Activated CD4-positive, alpha-beta T cell treated with anti-CD3 and anti-CD28 coated beads for 4 hours (primary cell): Measurements from ENCODE around the gene MYG1.
"Not testable (repeated sequence)": the region's sequence is repeated elsewhere in the genome, so short reads cannot be mapped to it uniquely, and the experiment has no call there.

Experiments
- DNase-seq, 2 donors: peaks; one replicate each; pipeline ENCODE4 v3.0.0-alpha.2; 2020

The MYG1 gene

DNA sequence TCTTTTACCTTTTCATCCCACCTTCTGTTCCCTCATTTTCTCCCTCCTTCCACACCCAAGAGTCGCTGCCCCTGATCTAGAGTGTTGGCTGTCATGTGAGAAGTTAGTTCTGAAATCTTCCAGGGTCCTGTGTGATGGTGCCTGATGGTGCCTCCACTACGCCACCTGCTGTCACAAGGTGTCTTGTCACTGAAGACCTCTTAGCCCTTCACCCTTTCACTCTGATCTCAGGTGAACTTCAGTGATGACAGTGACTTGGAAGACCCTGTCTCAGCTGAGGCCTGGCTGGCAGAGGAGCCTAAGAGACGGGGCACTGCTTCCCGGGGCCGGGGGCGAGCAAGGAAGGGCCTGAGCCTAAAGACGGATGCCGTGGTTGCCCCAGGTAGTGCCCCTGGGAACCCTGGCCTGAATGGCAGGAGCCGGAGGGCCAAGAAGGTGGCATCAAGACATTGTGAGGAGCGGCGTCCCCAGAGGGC is 11.7 kb upstream of the MYG1 start:
- DNase-seq = peak; percentile 76 to 79

DNA sequence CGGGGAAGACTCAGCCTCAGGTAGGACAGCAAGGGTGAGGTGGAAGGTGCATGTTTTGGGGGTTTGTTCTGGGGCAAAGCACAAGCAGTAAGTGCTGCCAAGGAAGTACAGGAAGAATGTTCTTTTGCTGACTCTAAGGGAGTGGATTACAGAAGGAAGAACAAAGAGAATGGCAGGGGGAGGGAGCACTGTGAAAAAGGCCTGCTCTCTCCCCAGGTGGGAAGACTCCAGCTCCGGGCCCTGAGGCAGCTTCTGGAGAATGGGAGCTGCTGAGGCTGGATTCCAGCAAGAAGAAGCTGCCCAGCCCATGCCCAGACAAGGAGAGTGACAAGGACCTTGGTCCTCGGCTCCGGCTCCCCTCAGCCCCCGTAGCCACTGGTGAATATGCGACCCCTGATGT is 11.2 kb upstream of the MYG1 start:
- no peak for DNase-seq

DNA sequence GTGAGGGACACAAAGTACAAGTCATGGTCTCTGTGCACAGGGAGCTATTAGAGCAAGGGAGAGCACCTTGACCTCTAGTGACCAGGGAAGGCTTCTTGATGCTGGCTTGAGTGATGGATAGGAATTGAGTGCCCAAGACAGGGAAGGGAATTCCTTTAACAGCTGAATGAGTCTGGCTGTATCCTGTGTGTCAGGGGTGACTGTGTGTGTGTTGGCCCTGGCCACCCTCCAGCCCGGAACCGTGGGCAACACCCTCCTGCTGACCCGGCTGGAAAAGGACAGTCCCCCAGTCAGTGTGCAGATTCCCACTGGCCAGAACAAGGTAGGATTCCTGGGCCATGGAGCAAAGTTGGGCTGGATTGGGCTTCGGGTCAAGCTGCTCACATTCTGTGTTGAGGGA is 9.6 kb upstream of the MYG1 start:
- DNase-seq = no peak

DNA sequence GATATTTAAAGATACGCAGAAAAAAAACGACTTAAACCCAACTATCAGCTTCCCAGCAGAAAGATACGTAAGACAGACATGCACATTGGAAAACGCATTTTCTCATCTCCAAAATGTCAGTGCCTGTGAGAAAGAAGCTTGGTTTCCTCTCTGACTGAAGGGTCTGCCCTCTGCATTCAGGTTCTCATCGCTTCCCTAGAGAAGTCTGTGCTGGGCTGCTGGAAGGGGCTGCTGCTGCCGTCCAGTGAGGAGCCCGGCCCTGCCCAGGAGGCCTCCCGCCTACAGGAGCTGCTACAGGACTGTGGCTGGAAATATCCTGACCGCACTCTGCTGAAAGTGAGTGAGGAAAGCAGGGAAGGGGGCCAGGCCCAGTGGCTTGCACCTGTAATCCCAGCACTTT is 8.8 kb upstream of the MYG1 start:
- no peak for DNase-seq

DNA sequence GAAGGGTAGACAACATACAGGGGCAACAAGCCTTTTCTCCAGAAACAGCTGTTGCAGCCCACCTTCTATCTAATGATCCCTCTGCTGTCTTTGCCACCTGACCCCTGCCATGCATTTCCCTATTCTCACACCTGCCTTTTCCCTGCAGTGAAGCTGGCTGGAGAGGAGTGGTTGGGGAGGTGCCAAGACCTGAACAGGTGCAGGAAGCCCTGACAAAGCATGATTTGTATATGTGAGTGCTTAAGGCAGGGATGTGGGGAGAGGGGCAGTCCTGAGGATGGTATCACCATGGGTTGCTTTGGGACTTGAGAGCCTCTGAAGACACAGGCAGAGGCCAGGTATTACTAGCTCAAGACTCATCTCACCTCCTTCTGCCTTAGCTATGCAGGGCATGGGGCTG is 7.1 kb upstream of the MYG1 start:
- no peak for DNase-seq

DNA sequence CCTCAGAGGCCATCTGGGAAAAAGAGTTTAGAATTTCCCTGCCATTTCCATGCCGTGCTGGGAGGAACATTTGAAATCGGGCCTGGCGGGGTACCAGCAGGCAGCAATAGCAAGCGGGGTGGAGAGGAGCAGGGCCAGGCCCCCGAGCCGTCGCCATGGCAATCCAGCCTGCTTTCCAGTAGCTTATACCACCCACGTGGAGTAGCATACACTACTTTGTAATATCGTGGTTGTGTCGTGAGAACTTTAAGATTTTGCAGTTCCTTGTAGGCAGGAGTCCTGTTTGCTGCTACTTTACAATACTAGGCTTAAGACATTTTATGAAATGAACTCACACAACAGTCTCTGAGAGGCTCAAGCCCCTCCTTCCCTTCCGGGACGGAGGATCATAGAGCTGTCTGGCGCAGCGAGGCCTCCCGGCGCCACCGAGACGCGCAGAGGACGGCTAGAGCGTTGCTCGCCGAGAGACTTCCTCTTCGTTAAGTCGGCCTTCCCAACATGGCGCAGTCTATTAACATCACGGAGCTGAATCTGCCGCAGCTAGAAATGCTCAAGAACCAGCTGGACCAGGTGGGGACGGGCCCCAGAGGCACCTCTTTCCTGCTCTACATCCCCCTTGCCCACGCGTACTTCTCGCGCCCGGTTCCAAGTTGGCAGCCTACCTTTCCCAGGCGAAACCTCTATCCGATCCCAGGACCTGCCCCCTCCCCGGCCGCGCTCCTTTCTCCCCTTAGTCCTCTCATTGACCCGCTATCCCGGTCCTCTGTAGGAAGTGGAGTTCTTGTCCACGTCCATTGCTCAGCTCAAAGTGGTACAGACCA is 4.2 kb upstream of the MYG1 start, which contains the start of gene PFDN5:
TSS of gene PFDN5 (plus strand) at position 473 of the 821 bp plus-strand sequence. CDS start at position 499, 26 bp downstream.
- peak; percentile 80 to 83 for DNase-seq

DNA sequence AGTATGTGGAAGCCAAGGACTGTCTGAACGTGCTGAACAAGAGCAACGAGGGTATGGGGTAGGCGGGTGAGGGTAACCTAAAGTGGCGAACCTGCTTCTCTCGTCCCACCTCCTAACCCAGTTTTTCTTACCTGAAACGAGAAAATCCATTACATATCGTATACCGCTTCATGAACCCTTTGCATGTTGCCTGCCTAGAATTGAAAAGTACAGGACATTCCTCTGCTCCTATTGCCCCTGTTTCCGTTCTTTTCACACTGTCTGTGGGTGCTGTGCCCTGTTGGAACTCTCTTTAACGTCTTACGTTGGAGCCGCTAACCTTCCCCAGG is 3.6 kb upstream of the MYG1 start:
- DNase-seq = no peak

DNA sequence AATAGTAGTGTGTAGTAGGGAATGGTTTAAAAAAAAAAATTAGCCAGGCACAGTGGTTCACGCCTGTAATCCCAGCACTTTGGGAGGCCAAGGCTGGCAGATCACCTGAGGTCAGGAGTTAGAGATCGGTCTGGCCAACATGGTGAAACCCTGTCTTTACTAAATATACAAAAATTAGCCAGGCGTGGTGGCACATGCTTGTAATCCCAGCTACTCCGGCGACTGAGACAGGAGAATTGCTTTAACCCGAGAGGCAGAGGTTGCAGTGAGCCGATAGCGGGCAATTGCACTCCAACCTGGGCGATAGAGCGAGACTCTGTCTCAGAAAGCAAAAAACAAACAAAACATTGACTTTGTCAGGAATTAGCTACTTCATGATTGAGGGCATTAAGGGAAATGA is 2.4 kb upstream of the MYG1 start:
- not testable (repeated sequence) for DNase-seq

DNA sequence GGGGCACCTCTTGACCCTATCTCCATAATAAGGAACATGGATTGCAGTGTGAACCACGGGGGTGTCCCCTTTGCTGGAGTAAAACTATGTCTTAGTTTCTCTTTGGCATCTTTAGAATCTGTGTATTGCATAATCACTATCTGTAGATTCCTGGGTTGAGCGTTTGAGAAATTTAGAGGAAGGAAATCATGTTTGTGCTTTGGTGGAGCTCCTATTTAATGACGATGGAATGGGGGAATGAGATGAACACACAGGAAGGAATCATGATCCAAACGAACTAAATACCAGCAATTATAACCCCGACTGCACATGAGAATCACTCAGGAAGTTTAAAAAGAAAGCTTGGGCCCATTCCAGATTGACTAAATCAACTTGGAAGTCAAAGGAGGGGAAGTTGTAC is 1.3 kb upstream of the MYG1 start:
- DNase-seq = no peak

DNA sequence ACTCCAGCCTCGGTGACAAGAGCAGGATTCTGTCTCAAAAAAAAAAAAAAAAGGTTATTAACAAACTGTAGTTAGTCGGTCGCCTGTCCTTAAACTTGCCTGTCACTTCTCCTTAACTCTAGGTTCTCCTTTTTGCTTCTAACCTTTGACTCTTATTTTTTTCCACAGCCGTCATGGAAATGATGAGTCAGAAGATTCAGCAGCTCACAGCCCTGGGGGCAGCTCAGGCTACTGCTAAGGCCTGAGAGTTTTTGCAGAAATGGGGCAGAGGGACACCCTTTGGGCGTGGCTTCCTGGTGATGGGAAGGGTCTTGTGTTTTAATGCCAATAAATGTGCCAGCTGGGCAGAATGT is 418 bp upstream of the MYG1 start:
- peak; percentile 52 to 54 for DNase-seq

DNA sequence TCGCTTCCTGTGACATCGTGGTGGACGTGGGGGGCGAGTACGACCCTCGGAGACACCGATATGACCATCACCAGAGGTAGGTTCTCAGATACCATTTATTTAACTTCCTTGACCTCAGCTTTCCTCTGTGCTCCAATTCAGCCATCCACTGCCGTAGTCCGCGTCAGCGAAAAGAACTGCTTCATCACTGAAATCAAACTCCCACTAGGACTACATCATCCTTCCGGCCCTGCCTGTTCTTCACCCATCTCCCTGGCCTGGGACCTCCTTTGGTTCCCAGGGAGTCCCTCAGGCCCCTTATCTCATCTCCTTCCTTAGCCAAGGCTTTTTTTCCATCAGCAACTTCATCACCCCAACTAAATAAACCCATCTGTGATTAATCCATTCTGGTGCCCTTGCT is 692 bp downstream of the MYG1 start:
- DNase-seq = no peak

DNA sequence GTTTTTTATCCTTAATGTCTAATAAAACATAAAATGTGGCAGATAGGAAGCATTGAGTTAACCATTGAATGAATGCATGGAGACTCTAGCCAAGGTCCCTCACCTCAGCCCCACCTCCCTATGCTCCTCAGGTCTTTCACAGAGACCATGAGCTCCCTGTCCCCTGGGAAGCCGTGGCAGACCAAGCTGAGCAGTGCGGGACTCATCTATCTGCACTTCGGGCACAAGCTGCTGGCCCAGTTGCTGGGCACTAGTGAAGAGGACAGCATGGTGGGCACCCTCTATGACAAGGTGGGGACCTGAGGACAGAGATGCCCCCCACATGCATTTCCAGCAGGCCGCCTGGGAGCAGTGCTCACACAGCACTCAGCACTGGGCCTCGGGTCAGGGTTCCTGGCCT is 3.4 kb downstream of the MYG1 start:
- no peak for DNase-seq

DNA sequence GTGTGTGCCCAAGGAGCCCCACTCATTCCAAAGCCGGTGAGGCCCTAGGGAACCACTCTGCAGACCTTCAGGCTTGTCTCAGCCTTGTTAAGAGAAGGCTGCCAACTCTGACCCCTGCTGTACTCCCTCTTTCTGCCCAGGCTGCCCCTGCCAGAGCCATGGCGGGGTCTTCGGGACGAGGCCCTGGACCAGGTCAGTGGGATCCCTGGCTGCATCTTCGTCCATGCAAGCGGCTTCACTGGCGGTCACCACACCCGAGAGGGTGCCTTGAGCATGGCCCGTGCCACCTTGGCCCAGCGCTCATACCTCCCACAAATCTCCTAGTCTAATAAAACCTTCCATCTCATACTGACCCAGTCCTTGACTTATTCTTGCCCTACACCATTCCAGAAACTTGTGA is 7.3 kb downstream of the MYG1 start:
- DNase-seq = no peak

DNA sequence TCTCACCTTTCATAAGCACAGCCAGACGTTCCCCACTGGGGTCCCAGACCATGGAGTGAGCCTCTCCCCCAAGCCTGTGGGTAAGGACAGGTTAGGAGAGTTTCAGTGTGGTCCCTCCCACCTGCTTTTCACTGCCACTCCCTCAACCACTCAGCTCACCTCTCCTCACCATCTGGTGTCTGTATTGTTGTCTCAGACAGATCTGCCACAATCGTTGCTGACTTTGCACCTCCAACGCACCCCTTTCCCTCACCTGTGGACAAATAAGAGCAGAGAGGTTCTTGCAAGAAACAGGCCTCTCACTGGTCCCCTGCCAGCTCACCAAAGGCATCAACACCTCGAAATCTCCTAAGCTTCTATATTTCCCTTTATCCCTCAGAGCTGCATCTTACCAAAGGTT is 8.8 kb downstream of the MYG1 start:
- DNase-seq = no peak

DNA sequence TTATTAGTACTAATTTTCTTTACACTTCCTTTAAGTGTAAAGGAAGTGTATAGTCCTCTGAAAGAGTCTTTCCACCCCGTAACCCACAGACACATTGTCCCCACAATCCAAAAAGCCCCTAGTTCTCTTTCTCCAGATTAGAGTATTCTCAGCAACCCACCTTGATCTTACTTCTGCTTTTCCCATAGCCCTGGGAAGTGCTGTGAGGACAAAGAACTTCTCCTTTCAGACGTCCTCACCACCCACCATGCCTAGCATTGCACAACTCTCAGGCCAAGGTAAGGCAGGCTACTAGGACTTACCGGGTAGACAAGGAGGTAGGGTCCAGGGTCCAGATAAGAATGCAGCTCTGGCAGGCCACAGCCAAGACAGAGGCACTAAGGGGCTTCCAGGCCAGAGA is 14.5 kb downstream of the MYG1 start:
- DNase-seq = no peak

DNA sequence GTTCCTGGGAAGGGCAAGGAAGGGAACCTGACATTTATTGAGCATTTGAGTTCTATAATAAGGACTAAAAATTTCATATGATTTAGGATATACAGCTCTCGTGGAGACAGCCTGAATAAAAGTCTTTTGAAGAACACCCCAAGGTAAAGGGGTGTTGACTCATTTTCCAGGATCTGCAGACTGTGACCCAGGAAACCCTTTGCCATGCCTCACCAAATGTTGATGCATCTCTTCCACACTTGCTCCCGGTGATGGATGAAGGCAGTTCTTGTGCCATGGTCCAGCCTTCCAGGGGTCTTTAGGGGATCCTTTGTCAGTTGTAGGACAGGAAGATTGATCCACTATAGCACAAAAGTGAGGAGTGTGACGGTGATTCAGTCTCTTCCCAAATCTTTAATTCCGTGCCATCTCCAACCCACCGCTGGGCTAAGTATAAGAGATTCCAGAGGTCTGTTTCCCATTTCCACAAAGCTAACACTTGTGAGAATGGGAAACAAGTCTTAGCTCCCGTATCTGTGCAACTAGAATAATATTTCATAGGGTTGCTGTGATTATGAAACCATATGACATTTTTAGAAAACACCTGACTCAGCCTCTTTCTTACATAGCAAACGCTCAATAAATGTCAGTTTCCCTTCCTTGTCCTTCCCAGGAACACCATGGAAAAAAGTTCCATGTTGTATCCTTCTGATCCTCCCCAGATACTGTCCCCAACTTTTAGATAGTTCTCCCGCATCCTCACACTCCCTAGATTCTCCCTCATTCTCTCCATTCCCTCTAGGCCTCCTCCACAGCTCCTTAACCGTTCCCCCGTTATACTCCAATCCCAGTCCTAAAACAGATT is 21.1 kb downstream of the MYG1 start:
- DNase-seq = no peak

DNA sequence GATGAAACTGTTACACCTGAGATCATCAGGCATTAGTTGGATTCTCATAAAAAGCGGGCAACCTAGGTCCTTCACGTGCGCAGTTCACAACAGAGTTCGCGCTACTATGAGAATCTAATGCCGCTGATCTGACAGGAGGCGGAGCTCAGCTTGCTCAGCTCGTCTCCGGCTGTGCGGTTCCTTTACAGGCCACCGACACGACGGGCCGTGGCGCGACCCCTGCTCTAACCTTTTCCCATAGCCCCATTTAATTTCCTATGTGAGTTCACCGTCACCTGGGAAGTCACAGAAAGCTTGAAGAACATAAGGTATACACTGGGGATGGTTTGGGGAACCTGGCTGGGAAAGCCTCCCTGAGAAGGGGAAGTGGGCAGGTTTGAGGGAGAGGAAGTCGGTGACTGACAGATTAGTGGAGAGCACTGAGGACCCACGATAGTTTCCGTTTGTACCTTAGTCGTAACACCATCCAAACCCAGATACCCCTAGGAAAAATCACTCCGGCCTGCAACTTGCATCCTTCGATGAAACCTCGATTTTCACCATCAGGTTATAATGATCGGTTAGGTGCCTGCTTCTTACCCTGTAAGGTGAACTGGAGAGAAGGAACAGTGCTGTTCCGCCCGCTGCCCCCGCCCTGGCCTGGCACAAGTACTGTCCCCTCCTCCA is 24.8 kb downstream of the MYG1 start:
- DNase-seq = peak; percentile 50 to 51

DNA sequence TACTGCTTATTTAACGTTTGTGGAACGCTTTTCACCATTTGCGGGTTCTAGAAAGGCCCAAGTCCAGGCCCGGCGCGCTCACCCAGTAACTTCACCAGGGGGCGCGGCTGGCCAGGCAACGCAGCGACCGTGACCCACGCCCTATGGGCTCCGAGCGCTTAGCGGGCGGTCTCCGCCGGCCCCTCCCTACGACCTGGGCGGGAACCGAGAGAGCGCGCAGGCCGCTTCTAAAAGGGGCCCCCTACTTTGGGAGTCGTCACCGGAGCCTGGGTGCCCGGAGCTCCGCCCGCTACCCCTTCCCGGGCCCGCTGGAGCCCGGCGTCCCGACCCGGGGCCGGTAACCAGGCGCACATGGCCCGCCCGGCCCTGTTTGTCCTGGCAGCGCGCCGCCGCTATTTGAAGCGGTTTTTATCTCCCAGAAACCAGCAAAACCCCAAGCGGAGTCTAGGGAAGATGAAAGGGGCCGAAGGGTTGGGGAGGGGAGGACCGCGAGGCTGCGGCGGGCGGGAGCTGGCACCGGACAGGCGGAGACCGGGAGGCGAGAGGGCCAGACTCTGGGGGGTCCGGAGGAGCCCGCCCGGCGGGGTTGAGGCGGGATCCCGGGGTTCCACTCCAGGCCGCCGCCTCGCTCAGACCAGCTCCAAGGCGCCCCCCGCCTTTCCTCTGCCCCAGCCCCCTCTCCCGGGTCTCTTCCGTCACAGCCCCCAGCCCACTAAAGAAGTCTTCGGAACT is 25.4 kb downstream of the MYG1 start:
- DNase-seq = peak; percentile 80 to 85

DNA sequence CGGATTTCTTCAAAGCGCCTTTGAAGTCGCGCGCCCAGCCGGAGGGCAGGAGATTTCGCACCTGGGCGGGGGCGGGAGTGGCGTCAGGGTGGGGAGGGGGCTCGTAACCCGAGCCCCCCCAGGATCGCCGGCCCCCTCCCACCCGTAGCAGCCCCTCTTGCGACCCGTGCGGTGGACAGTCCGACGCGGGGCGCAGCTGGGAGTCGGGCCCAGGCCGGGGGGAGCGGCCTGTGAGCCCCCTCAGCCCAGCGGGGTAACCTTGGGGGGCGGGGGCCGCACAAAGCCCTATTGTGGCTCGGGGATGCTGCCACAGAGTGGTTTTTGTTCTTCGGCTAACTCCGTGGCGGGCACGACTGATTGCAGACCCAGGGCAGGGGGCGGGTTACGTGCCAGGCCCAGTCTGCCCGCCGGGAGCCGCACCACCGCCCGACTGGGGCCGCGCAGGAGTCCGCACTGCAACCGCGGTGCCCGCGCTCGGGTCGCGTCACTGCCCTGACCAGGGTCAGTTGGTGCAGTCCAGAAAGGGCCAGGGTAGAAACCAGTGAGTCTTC is 26.1 kb downstream of the MYG1 start:
- peak in 1 of 2 donors; percentile 11 for DNase-seq

DNA sequence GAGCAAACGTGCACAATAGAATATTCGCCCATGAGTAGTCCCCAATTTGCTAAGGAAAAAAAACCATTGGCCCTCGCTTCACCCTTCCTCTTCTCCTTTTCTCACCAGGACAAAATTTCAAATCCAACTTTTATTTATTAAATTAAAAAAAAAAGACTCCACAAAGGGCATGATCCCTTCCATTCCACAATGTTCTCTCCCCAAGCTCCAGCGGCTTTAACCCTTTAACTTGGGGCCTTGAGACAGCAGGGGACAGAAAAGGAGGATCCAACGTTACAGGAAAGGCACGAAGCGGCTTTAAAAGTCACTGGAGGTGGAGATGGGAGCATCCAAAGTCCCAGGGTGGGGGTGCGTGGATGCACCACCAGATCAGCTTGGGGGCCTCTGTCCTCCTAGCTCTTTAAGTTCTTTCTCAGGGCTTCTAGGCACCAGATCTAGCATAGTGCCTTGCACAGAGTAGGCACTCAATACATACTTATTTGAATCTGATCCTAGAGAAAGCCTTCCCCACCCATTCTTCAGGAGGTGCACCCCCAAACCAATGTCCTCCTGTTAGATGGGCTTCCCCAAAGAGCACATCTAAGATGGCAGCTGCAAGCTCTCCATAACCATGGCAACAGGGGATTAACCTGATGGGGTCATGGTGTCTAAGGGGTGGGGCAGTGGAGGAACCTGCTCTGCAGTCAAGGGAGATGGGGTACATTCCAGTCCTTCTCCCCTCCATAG is 27.1 kb downstream of the MYG1 start:
- DNase-seq = no peak

DNA sequence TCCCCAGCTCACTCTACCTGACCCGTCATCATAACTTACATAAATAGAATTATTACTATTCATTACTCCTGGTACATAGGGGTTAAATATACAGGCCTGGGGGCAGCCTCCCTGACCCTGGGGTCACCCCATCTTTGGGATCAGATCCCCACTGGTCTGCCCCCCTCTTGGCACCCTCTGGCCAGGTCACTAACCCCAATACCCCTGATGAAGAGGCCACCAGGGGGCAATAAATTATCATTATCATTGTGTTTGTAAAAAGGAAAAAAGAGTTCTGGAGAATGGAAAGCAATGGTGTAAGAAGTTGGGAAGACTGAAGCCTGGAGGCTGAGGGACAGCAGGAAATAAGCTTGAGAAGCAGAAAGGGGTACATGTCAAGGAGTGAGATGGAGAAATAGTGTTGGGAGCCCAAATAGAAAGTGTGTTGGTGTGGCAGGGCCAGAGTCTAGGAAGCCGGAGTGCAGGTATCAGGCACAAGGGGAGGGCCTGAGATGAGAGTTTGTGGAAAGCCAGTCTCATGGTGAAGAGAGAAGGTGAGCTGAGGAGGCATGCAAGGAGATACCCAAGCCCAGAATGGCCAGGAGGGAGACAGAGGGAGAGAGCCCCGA is 28.0 kb downstream of the MYG1 start:
- DNase-seq = no peak

DNA sequence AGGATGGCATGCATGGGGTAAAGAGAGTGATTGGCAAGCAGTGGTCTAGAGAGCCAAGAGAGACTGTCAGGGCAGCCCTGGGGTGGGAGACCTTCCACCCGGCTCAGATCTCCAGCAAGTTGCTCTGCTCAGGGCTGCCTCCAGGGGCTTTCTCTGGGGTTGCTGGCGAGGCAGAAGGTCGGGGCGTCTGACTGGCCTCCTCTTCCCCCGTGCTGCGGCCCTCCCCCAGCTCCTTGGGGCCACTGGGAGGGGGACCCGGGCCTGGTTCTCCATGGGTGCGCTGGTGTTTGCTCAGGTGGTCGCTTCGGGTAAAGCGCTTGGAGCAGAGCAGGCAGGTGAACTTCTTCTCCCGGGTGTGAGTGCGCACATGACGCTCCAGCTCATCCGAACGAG is 28.5 kb downstream of the MYG1 start:
- DNase-seq = no peak
